GM21737 (cell line): ENCODE data around the gene BRD3.

Source experiments
- ATAC-seq: cut with Tn5 transposase; IDR thresholded peaks from one replicate; pipeline ENCODE4 v1.9.1; 2021; ENCODE audit warnings: mild to moderate bottlenecking, moderate library complexity; ENCODE audit not compliant: unreplicated experiment

The BRD3 gene

GRCh38 chr9:133981589-133981957 is 86.3 kb downstream of the BRD3 start:
- no peak for ATAC-seq

GRCh38 chr9:133980864-133981588 is 86.8 kb downstream of the BRD3 start:
- no peak for ATAC-seq
